MM.1S (cell line): ENCODE data around the gene SLC37A1.

Source experiments
- DNase-seq: peaks from one replicate; pipeline ENCODE4 v3.0.0-alpha.2; 2015
- H2AFZ ChIP-seq: fragments of 300-600 bp; sonication (generic); 2 replicates; pipeline ENCODE4 v1.6.0; 2016; ENCODE audit warnings: antibody characterized with exemption, low read length
- H3F3A ChIP-seq: fragments of 300-600 bp; sonication (generic); 2 replicates; pipeline ENCODE4 v1.6.1; 2016; ENCODE audit warnings: mild to moderate bottlenecking, antibody characterized with exemption, low read length, moderate library complexity, mixed read lengths; ENCODE audit not compliant: insufficient read depth
- H3K27ac ChIP-seq: fragments of 300-600 bp; sonication (generic); 2 replicates; pipeline ENCODE4 v1.5.1; 2016; ENCODE audit warnings: mild to moderate bottlenecking, low read length
- H3K27me3 ChIP-seq: fragments of 300-600 bp; sonication (generic); replicated peaks from 2 replicates; pipeline ENCODE4 v1.6.0; 2016; ENCODE audit warnings: low read length; ENCODE audit not compliant: insufficient read depth
- H3K36me3 ChIP-seq: fragments of 300-600 bp; sonication (generic); replicated peaks from 2 replicates; pipeline ENCODE4 v1.6.1; 2016; ENCODE audit warnings: mild to moderate bottlenecking, low read length, mixed read lengths; ENCODE audit not compliant: insufficient read depth
- H3K4me1 ChIP-seq: fragments of 300-600 bp; sonication (generic); 2 replicates; pipeline ENCODE4 v1.6.1; 2016; ENCODE audit warnings: low read length, mixed read lengths
- H3K4me2 ChIP-seq: fragments of 300-600 bp; sonication (generic); 2 replicates; pipeline ENCODE4 v1.6.0; 2016; ENCODE audit warnings: low read depth, low read length
- H3K4me3 ChIP-seq: fragments of 300-600 bp; sonication (generic); 2 replicates; pipeline ENCODE4 v1.5.1; 2016; ENCODE audit warnings: low read length, mixed read lengths
- H3K79me2 ChIP-seq: fragments of 300-600 bp; sonication (generic); 2 replicates; pipeline ENCODE4 v1.6.1; 2016; ENCODE audit warnings: mixed run types, low read length, mixed read lengths
- H3K9ac ChIP-seq: fragments of 300-600 bp; sonication (generic); 2 replicates; pipeline ENCODE4 v1.6.1; 2016; ENCODE audit warnings: low read length, mixed read lengths
- H3K9me2 ChIP-seq: fragments of 300-600 bp; sonication (generic); replicated peaks from 2 replicates; pipeline ENCODE4 v1.6.1; 2016; ENCODE audit warnings: mild to moderate bottlenecking, low read length, mixed read lengths; ENCODE audit not compliant: insufficient read depth
- H3K9me3 ChIP-seq: fragments of 300-600 bp; sonication (generic); replicated peaks from 2 replicates; pipeline ENCODE4 v1.6.1; 2016; ENCODE audit warnings: mild to moderate bottlenecking, low read length, mixed read lengths; ENCODE audit not compliant: insufficient read depth
- H4K20me1 ChIP-seq: fragments of 300-600 bp; sonication (generic); 2 replicates; pipeline ENCODE4 v1.6.1; 2016; ENCODE audit warnings: mild to moderate bottlenecking, low read length, moderate library complexity, mixed read lengths; ENCODE audit not compliant: insufficient read depth
- EZH2 ChIP-seq: fragments of 300-600 bp; sonication (generic); optimal IDR thresholded peaks from 2 replicates; pipeline ENCODE3; 2017; ENCODE audit warnings: low read depth, mild to moderate bottlenecking, antibody characterized with exemption, low read length, mixed read lengths
- EZH2phosphoT487 ChIP-seq: fragments of 300-600 bp; sonication (generic); IDR thresholded peaks from 2 replicates; pipeline ENCODE4 v1.6.1; 2018; ENCODE audit warnings: antibody characterized with exemption, low read length
- TF ChIP-seq, protein P1 (sequence below): fragments of 300-600 bp; sonication (generic); IDR thresholded peaks from 2 replicates; pipeline ENCODE4 v1.5.1; 2016; ENCODE audit warnings: antibody characterized with exemption, low read length, mixed read lengths

Gene SLC37A1

DNA sequence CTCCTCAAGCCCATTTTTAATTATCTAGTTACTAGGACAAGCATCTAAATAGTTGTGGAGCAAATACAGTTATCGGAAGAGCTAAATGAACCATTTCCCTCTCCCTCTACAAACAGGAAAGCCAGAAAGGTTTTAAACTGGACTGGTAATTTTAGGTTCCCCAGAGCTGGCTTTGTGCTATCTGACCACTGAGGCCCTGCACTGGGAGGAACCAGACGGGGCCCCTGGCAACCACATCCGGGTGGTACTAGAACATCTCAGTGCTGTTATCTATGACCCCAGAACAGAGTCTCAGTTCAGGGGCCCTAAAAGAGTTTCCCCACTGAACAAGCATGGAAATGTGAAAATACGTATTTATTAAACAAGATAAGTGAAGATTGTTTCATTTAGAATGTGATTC, 9.9 kb upstream of the SLC37A1 start:
- peaks cover 52% of the 10 kb centered on the region for H3K27me3 ChIP-seq
- peaks cover 11% of the 10 kb centered on the region; the same call in 1 of the 2 replicates for H3K4me1 ChIP-seq
- no peak overlapping the region for H3K9ac ChIP-seq
- no peaks in the 10 kb centered on the region for H3K79me2 ChIP-seq
- H2AFZ ChIP-seq, result no peak overlapping the region
- DNase-seq, result no peak
- no peaks in the 10 kb centered on the region for H3K36me3 ChIP-seq
- H3K27ac ChIP-seq, result no peak overlapping the region
- H3K9me3 ChIP-seq, result no peaks in the 10 kb centered on the region
- no peaks in the 10 kb centered on the region for H4K20me1 ChIP-seq
- no peaks in the 10 kb centered on the region for H3F3A ChIP-seq
- H3K4me3 ChIP-seq, result no peak overlapping the region
- TF ChIP-seq EZH2 (no peak), EZH2phosphoT487 (no peak)
- TF ChIP-seq, protein P1, sequence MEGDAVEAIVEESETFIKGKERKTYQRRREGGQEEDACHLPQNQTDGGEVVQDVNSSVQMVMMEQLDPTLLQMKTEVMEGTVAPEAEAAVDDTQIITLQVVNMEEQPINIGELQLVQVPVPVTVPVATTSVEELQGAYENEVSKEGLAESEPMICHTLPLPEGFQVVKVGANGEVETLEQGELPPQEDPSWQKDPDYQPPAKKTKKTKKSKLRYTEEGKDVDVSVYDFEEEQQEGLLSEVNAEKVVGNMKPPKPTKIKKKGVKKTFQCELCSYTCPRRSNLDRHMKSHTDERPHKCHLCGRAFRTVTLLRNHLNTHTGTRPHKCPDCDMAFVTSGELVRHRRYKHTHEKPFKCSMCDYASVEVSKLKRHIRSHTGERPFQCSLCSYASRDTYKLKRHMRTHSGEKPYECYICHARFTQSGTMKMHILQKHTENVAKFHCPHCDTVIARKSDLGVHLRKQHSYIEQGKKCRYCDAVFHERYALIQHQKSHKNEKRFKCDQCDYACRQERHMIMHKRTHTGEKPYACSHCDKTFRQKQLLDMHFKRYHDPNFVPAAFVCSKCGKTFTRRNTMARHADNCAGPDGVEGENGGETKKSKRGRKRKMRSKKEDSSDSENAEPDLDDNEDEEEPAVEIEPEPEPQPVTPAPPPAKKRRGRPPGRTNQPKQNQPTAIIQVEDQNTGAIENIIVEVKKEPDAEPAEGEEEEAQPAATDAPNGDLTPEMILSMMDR, result no peak
- H3K4me2 ChIP-seq, result no peak overlapping the region
- H3K9me2 ChIP-seq, result no peaks in the 10 kb centered on the region

DNA sequence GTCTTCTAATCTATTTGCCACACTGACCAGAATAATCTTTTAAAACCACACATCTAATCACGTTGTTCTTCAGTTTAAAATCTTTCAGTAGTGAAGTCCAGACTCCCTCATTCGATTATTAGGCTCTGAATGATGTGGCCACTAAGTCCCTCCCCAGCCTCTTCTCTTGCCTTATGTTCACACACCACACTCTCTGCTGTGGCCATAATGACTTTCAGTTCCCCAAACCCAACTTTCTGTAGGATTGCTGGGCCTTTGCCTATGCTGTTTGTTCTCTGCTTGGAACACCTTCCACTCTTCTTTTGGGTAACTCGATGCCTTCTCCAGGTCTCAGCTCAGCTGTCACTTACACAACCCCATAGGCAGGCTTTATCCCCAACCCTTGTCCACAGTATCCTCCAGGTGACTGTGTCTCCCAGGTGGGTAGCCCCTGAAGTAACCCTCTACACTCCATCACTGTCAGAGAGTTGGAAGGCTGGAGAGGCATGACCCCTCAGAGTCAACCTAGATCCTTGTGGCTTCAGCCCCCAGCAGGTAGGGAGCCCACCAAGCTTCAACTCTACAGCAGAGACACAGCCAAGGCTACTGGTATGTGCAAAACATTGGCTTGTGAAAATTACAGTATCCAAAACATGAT, 8.4 kb upstream of the SLC37A1 start:
- H3K4me3 ChIP-seq, result no peak overlapping the region
- no peaks in the 10 kb centered on the region for H3K9me3 ChIP-seq
- H3K9me2 ChIP-seq, result no peaks in the 10 kb centered on the region
- H3K4me2 ChIP-seq, result no peak overlapping the region
- H3K27ac ChIP-seq, result no peak overlapping the region
- peaks cover 11% of the 10 kb centered on the region; the same call in 1 of the 2 replicates for H3K4me1 ChIP-seq
- DNase-seq, result no peak
- no peak overlapping the region for H3K9ac ChIP-seq
- H3F3A ChIP-seq, result no peaks in the 10 kb centered on the region
- H2AFZ ChIP-seq, result no peak overlapping the region
- no peaks in the 10 kb centered on the region for H4K20me1 ChIP-seq
- H3K79me2 ChIP-seq, result no peaks in the 10 kb centered on the region
- peaks cover 44% of the 10 kb centered on the region for H3K27me3 ChIP-seq
- H3K36me3 ChIP-seq, result no peaks in the 10 kb centered on the region
- TF ChIP-seq EZH2phosphoT487, result no peak
- TF ChIP-seq, protein P1, result no peak
- no peak for TF ChIP-seq EZH2

DNA sequence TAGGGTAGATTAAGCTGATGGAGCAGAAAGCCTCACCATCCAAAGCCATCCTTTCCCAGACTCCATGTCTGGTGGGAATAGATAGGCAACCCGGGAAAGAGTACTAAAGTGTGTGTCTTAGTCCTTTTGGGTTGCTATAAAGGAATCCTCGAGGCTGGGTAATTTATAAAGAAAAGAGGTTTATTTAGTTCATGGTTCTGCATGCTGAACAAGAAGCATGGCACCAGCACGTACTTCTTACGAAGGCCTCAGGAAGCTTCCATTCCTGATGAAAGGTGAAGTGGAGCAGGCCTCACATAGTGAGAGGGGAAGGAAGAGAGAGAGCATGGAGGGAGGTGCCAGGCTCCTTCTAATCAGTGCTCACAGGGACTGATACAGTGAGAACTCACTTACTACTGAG, 6.2 kb upstream of the SLC37A1 start:
- Histone ChIP-seq H3K27ac (no peak overlapping the region), H3K9me3 (no peaks in the 10 kb centered on the region), H3K4me2 (no peak overlapping the region), H4K20me1 (no peaks in the 10 kb centered on the region), H3K4me1 (peaks cover 11% of the 10 kb centered on the region; the same call in 1 of the 2 replicates), H3F3A (no peaks in the 10 kb centered on the region), H3K79me2 (no peaks in the 10 kb centered on the region), H3K4me3 (no peak overlapping the region), H3K9ac (no peak overlapping the region), H2AFZ (no peak overlapping the region), H3K36me3 (no peaks in the 10 kb centered on the region), H3K9me2 (no peaks in the 10 kb centered on the region), H3K27me3 (peaks cover 53% of the 10 kb centered on the region)
- TF ChIP-seq EZH2phosphoT487 (no peak), EZH2 (no peak)
- TF ChIP-seq, protein P1, result no peak
- no peak for DNase-seq
